A549 (cell line): ENCODE data around the gene CADM2. TPM values are rescaled to one million over a fixed set of nuclear protein-coding genes. Genes with fewer than 3 reads are reported as not detected.

Experiments
- ATAC-seq, 2 experiments: fragments of 200-7000 bp in 1 of 2; fragments of >200 bp in 1 of 2; cut with Nextera tagmentation in 1 of 2; cut with Tn5 transposase in 1 of 2; 3 replicates each; pipeline versions ENCODE4 v1.8.0 to v1.9.1; 2018 to 2020; ENCODE audit warnings: mild to moderate bottlenecking in 1 of 2, moderate library complexity in 1 of 2
- CTCF ChIA-PET: fragments of 300-600 bp; sonication (Branson Sonifier 250); formaldehyde crosslinking; extraction: SDS; loops from one replicate; lab custom pipeline; 2021; ENCODE audit warnings: antibody characterized with exemption, inconsistent platforms; lab: Yijun Ruan, JAX
- POLR2A ChIA-PET: fragments of 350-600 bp; formaldehyde crosslinking; extraction: SDS; loops from one replicate; lab custom pipeline; 2021; ENCODE audit warnings: antibody characterized with exemption, inconsistent platforms; lab: Yijun Ruan, JAX
- DNase-seq, 2 experiments: peaks; one replicate each; pipeline versions ENCODE4 v3.0.0 to v3.0.0-alpha.2; 2011 to 2016; ENCODE audit warnings: low read depth in 1 of 2, low spot score in 1 of 2
- FAIRE-seq: peaks from 2 replicates; lab custom pipeline; 2011; peaks lifted over from hg19 to GRCh38; lab: Jason Lieb, UNC
- H3K27ac ChIP-seq, 2 experiments: fragments of >200 bp; sonication (Bioruptor Twin); formaldehyde crosslinking; 3 replicates each; pipeline ENCODE4 v1.5.1; 2016 to 2017
- H3K4me1 ChIP-seq: fragments of >200 bp; sonication (Bioruptor Twin); formaldehyde crosslinking; 3 replicates; pipeline ENCODE4 v1.6.1; 2016
- H3K4me2 ChIP-seq: fragments of >200 bp; sonication (Bioruptor Twin); formaldehyde crosslinking; 3 replicates; pipeline ENCODE4 v1.6.1; 2016
- H3K4me3 ChIP-seq: fragments of >200 bp; sonication (Bioruptor Twin); formaldehyde crosslinking; 3 replicates; pipeline ENCODE4 v1.5.1; 2016
- H3K9me3 ChIP-seq: fragments of >200 bp; sonication (Bioruptor Twin); formaldehyde crosslinking; 3 replicates; pipeline ENCODE4 v1.6.1; 2016
- CBX2 ChIP-seq: fragments of 200-600 bp; sonication (generic); IDR thresholded peaks from 2 replicates; pipeline ENCODE4 v1.6.1; 2016; ENCODE audit warnings: low read depth, mild to moderate bottlenecking, borderline replicate concordance
- CEBPB ChIP-seq, 2 experiments: fragments of >200 bp in 1 of 2; sonication (Bioruptor Twin) in 1 of 2; formaldehyde crosslinking in 1 of 2; IDR thresholded peaks; 2 replicates each; pipeline ENCODE4 v1.6.1; 2012 to 2016
- EHMT2 ChIP-seq: fragments of 200-600 bp; sonication (generic); IDR thresholded peaks from 2 replicates; pipeline ENCODE4 v1.6.1; 2016; ENCODE audit warnings: antibody characterized with exemption, low read depth, mild to moderate bottlenecking, moderate library complexity
- HDAC2 ChIP-seq: fragments of 200-600 bp; sonication (generic); IDR thresholded peaks from 2 replicates; pipeline ENCODE4 v1.6.1; 2016
- HEYL ChIP-seq: fragments of 250-450 bp; sonication (Bioruptor Pico); IDR thresholded peaks from 2 replicates; pipeline ENCODE4 v1.8.0; 2021; ENCODE audit warnings: mild to moderate bottlenecking, moderate library complexity
- JUN ChIP-seq, 2 experiments: fragments of >200 bp; sonication (Bioruptor Twin); formaldehyde crosslinking; IDR thresholded peaks; 2 replicates in 1 of 2; 3 replicates in 1 of 2; pipeline ENCODE4 v1.6.1; 2016 to 2017
- KDM1A ChIP-seq: fragments of 200-600 bp; sonication (generic); IDR thresholded peaks from 2 replicates; pipeline ENCODE4 v1.6.1; 2016; ENCODE audit warnings: low read depth, mild to moderate bottlenecking
- MAZ ChIP-seq: fragments of 150-350 bp; IDR thresholded peaks from 2 replicates; pipeline ENCODE4 v1.6.1; 2014; ENCODE audit warnings: antibody characterized with exemption, low read depth, low read length, borderline replicate concordance
- NFE2L2 ChIP-seq: fragments of 150-350 bp; conservative IDR thresholded peaks from 2 replicates; pipeline ENCODE4 v1.6.1; 2014; ENCODE audit warnings: low read length
- POLR2A ChIP-seq: IDR thresholded peaks from 2 replicates; pipeline ENCODE4 v1.6.1; 2012; ENCODE audit warnings: mild to moderate bottlenecking, low read length
- RAD21 ChIP-seq, 2 experiments: fragments of >200 bp in 1 of 2; sonication (Bioruptor Twin) in 1 of 2; formaldehyde crosslinking in 1 of 2; IDR thresholded peaks in 1 of 2; conservative IDR thresholded peaks in 1 of 2; 2 replicates in 1 of 2; 3 replicates in 1 of 2; pipeline ENCODE4 v1.6.1; 2012 to 2018; ENCODE audit warnings: inconsistent platforms in 1 of 2
- ZNF302 ChIP-seq: fragments of 250-450 bp; sonication (Bioruptor Pico); IDR thresholded peaks from 2 replicates; pipeline ENCODE4 v1.9.0; 2021; ENCODE audit warnings: inconsistent platforms, mild to moderate bottlenecking, moderate library complexity
- WGBS: methylation state at CpG from one replicate; pipeline ENCODE4 v1.1.6; 2017; ENCODE audit errors: missing lambda C conversion rate; 5-methylcytosine and 5-hydroxymethylcytosine counted together
- polyA plus RNA-seq, 4 experiments: library from polyadenylated mRNA; depleted of rRNA in 3 of 4; stranded (reverse); fragments of >200 nt; fragmentation: RNase III in 1 of 4; extraction: RNeasy Plus Mini Kit Qiagen cat#74134 plus additional on column Dnase treatment in 1 of 4; gene quantifications; 2 replicates in 3 of 4; 3 replicates in 1 of 4; pipeline ENCODE4 v1.2.3, GENCODE V29; 2011 to 2017
- TF ChIP-seq, protein P1 (sequence below): IDR thresholded peaks from 2 replicates; pipeline ENCODE4 v1.6.1; 2012
- TF ChIP-seq, protein P2 (sequence below): fragments of >200 bp; sonication (Bioruptor Twin); formaldehyde crosslinking; IDR thresholded peaks from 3 replicates; pipeline ENCODE4 v1.5.1; 2016
- TF ChIP-seq, protein P3 (sequence below): IDR thresholded peaks from 2 replicates; pipeline ENCODE4 v1.6.1; 2012; ENCODE audit warnings: low read depth, borderline replicate concordance
- TF ChIP-seq, protein P4 (sequence below): fragments of 200-600 bp; sonication (generic); IDR thresholded peaks from 2 replicates; pipeline ENCODE4 v1.6.1; 2016; ENCODE audit warnings: antibody characterized with exemption, mild to moderate bottlenecking, moderate library complexity
- TF ChIP-seq, protein P5 (sequence below): fragments of >200 bp; sonication (Bioruptor Twin); formaldehyde crosslinking; IDR thresholded peaks from 2 replicates; pipeline ENCODE4 v1.6.1; 2016

Gene CADM2
- polyA plus RNA-seq, 2 of the 4 experiments (the other 2 are of a cell fraction): 0.05 to 0.71 TPM

DNA sequence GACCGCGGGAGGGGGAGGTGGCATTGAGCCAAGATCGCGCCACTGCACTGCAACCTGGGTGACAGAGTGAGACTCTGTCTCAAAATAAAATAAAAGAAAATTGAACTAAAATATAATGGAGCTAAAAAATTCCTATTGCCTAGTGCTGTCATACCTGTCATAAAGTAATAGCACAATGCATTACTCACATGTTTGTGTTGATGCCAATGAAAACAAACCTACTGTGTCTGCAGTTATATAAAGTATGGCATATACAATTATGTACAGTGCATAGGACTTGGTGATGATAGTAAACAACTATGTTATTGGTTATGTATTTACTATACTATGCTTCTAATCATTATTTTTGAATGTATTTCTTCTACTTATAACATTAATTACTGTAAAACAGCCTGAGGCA lies 411.6 kb downstream of the CADM2 start:
- TF ChIP-seq, protein P1, sequence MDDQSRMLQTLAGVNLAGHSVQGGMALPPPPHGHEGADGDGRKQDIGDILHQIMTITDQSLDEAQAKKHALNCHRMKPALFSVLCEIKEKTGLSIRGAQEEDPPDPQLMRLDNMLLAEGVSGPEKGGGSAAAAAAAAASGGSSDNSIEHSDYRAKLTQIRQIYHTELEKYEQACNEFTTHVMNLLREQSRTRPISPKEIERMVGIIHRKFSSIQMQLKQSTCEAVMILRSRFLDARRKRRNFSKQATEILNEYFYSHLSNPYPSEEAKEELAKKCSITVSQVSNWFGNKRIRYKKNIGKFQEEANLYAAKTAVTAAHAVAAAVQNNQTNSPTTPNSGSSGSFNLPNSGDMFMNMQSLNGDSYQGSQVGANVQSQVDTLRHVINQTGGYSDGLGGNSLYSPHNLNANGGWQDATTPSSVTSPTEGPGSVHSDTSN: no peak
- no peaks in the 10 kb centered on the region for H3K9me3 ChIP-seq
- no peak overlapping the region for H3K27ac ChIP-seq
- DNase-seq (no peak), ATAC-seq (no peak), FAIRE-seq (no peak)
- ChIA-PET POLR2A (no interaction called here), CTCF (no interaction called here)
- 26% methylated on average over 4 of the region's 4 CpGs for WGBS
- no peaks in the 10 kb centered on the region for H3K4me1 ChIP-seq
- H3K4me3 ChIP-seq: no peak overlapping the region
- H3K4me2 ChIP-seq: peak overlapping the region; percentile 14; the same call in 1 of the 3 replicates

DNA sequence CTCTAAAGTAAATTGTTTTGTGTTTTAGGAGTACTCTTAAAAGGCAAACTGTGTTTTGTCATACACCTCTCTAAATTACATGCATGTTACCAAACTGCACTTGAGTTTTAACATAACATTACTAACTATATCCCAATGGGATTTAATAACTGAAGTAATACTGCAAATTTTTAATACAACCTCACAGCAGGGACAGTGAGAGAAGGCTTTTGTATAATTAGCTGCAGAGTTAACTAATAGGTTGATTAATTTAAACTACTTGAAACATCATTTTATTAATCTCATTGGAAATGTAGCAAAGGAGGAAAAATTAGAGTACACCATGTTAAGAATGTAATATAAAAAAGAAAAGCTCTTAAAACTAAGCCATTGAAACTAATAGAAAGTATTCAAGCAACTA lies 417.3 kb downstream of the CADM2 start:
- Histone ChIP-seq H3K4me2 (no peak overlapping the region), H3K27ac (no peak overlapping the region), H3K4me1 (no peaks in the 10 kb centered on the region), H3K9me3 (no peaks in the 10 kb centered on the region), H3K4me3 (no peak overlapping the region)
- ChIA-PET POLR2A (no interaction called here), CTCF (no interaction called here)
- ATAC-seq: no peak
- DNase-seq: no peak
- TF ChIP-seq, protein P2, sequence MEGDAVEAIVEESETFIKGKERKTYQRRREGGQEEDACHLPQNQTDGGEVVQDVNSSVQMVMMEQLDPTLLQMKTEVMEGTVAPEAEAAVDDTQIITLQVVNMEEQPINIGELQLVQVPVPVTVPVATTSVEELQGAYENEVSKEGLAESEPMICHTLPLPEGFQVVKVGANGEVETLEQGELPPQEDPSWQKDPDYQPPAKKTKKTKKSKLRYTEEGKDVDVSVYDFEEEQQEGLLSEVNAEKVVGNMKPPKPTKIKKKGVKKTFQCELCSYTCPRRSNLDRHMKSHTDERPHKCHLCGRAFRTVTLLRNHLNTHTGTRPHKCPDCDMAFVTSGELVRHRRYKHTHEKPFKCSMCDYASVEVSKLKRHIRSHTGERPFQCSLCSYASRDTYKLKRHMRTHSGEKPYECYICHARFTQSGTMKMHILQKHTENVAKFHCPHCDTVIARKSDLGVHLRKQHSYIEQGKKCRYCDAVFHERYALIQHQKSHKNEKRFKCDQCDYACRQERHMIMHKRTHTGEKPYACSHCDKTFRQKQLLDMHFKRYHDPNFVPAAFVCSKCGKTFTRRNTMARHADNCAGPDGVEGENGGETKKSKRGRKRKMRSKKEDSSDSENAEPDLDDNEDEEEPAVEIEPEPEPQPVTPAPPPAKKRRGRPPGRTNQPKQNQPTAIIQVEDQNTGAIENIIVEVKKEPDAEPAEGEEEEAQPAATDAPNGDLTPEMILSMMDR: no peak
- TF ChIP-seq, protein P3, sequence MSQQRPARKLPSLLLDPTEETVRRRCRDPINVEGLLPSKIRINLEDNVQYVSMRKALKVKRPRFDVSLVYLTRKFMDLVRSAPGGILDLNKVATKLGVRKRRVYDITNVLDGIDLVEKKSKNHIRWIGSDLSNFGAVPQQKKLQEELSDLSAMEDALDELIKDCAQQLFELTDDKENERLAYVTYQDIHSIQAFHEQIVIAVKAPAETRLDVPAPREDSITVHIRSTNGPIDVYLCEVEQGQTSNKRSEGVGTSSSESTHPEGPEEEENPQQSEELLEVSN: no peak
- TF ChIP-seq KDM1A (no peak), CBX2 (no peak), HEYL (no peak), HDAC2 (no peak), MAZ (no peak), NFE2L2 (no peak), JUN (IDR thresholded peaks at IDR 0.05) (no peak), RAD21 (conservative IDR thresholded peaks at IDR 0.05 in 1 of 2, IDR thresholded peaks at IDR 0.05 in 1 of 2) (no peak), ZNF302 (CRISPR knock-in tag) (no peak), EHMT2 (no peak), CEBPB (IDR thresholded peaks at IDR 0.05) (no peak), POLR2A (no peak)
- TF ChIP-seq, protein P4, sequence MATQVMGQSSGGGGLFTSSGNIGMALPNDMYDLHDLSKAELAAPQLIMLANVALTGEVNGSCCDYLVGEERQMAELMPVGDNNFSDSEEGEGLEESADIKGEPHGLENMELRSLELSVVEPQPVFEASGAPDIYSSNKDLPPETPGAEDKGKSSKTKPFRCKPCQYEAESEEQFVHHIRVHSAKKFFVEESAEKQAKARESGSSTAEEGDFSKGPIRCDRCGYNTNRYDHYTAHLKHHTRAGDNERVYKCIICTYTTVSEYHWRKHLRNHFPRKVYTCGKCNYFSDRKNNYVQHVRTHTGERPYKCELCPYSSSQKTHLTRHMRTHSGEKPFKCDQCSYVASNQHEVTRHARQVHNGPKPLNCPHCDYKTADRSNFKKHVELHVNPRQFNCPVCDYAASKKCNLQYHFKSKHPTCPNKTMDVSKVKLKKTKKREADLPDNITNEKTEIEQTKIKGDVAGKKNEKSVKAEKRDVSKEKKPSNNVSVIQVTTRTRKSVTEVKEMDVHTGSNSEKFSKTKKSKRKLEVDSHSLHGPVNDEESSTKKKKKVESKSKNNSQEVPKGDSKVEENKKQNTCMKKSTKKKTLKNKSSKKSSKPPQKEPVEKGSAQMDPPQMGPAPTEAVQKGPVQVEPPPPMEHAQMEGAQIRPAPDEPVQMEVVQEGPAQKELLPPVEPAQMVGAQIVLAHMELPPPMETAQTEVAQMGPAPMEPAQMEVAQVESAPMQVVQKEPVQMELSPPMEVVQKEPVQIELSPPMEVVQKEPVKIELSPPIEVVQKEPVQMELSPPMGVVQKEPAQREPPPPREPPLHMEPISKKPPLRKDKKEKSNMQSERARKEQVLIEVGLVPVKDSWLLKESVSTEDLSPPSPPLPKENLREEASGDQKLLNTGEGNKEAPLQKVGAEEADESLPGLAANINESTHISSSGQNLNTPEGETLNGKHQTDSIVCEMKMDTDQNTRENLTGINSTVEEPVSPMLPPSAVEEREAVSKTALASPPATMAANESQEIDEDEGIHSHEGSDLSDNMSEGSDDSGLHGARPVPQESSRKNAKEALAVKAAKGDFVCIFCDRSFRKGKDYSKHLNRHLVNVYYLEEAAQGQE: no peak
- TF ChIP-seq, protein P5, sequence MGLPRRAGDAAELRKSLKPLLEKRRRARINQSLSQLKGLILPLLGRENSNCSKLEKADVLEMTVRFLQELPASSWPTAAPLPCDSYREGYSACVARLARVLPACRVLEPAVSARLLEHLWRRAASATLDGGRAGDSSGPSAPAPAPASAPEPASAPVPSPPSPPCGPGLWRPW: no peak
- TF ChIP-seq, protein P1: no peak
- no peak for FAIRE-seq
